H1 (cell line): ENCODE data around the gene YPEL5. TPM values are rescaled to one million over a fixed set of nuclear protein-coding genes. Genes with fewer than 3 reads are reported as not detected.

ENCODE experiments used
- CTCF ChIA-PET: fragments of 300-600 bp; sonication (Branson Sonifier 250); formaldehyde crosslinking; loops from one replicate; lab custom pipeline; 2021; ENCODE audit not compliant: partially characterized antibody; lab: Charles Lee
- POLR2A ChIA-PET: fragments of 300-600 bp; sonication (Branson Sonifier 250); formaldehyde crosslinking; loops from one replicate; lab custom pipeline; 2021; ENCODE audit warnings: inconsistent platforms; ENCODE audit not compliant: partially characterized antibody; lab: Charles Lee
- DNase-seq, 2 experiments: peaks; one replicate each; pipeline versions ENCODE4 v3.0.0 to v3.0.0-alpha.2; 2010 to 2022; ENCODE audit warnings: low spot score in 2 of 2, low read depth in 1 of 2, mixed read lengths in 1 of 2
- FAIRE-seq: peaks from 2 replicates; lab custom pipeline; 2011; peaks lifted over from hg19 to GRCh38; lab: Jason Lieb, UNC
- H2AFZ ChIP-seq: 2 replicates; pipeline ENCODE4 v1.8.1; 2012; ENCODE audit warnings: low read length, inconsistent platforms
- H2AK5ac ChIP-seq: 2 replicates; pipeline ENCODE4 v1.6.1; 2013; ENCODE audit warnings: low read depth, low read length
- H2BK120ac ChIP-seq: replicated peaks from 2 replicates; pipeline ENCODE3; 2013; ENCODE audit warnings: low read depth, low read length, inconsistent platforms
- H2BK12ac ChIP-seq: 2 replicates; pipeline ENCODE4 v1.6.1; 2013; ENCODE audit warnings: low read depth, low read length
- H2BK15ac ChIP-seq: 2 replicates; pipeline ENCODE4 v1.6.1; 2013; ENCODE audit warnings: low read length
- H2BK20ac ChIP-seq: 2 replicates; pipeline ENCODE4 v1.6.1; 2013; ENCODE audit warnings: low read length
- H2BK5ac ChIP-seq: 2 replicates; pipeline ENCODE4 v1.6.1; 2013; ENCODE audit warnings: low read depth, low read length
- H3K14ac ChIP-seq: 2 replicates; pipeline ENCODE4 v1.6.1; 2013; ENCODE audit warnings: inconsistent platforms; ENCODE audit not compliant: insufficient read length
- H3K18ac ChIP-seq: 2 replicates; pipeline ENCODE4 v1.6.1; 2013; ENCODE audit warnings: low read length; ENCODE audit errors: extremely low read depth
- H3K23ac ChIP-seq: 2 replicates; pipeline ENCODE4 v1.6.1; 2013; ENCODE audit warnings: inconsistent platforms; ENCODE audit not compliant: insufficient read length
- H3K23me2 ChIP-seq: 2 replicates; pipeline ENCODE4 v1.6.1; 2013; ENCODE audit warnings: low read depth, low read length
- H3K27ac ChIP-seq: 2 replicates; pipeline ENCODE4 v1.6.1; 2011; ENCODE audit warnings: low read depth, low read length, inconsistent platforms
- H3K27me3 ChIP-seq, 4 experiments: replicated peaks in 1 of 4; 1 replicate in 1 of 4; 2 replicates in 3 of 4; pipeline versions ENCODE4 v1.6.1 to v1.8.1; 2011 to 2013; ENCODE audit warnings: low read length in 3 of 4, mild to moderate bottlenecking in 3 of 4, inconsistent platforms in 2 of 4, mixed read lengths in 2 of 4, moderate library complexity in 1 of 4; ENCODE audit not compliant: control insufficient read depth in 3 of 4, insufficient read depth in 3 of 4; ENCODE audit errors: extremely low read depth in 1 of 4
- H3K36me3 ChIP-seq, 4 experiments: 2 replicates each; pipeline versions ENCODE4 v1.6.1 to v1.8.1; 2011 to 2013; ENCODE audit warnings: mild to moderate bottlenecking in 4 of 4, low read length in 3 of 4, moderate library complexity in 2 of 4, control low read depth in 1 of 4, inconsistent platforms in 1 of 4; ENCODE audit not compliant: insufficient read depth in 4 of 4, control insufficient read depth in 2 of 4
- H3K4ac ChIP-seq: replicated peaks from 2 replicates; pipeline ENCODE3; 2013; ENCODE audit warnings: low read length, low read depth, mixed read lengths, inconsistent platforms; ENCODE audit not compliant: insufficient read length
- H3K4me1 ChIP-seq, 4 experiments: replicated peaks in 1 of 4; 1 replicate in 1 of 4; 2 replicates in 3 of 4; pipeline versions ENCODE4 v1.6.1 to v1.8.1; 2011 to 2013; ENCODE audit warnings: low read length in 3 of 4, inconsistent platforms in 2 of 4, mixed read lengths in 1 of 4; ENCODE audit not compliant: insufficient read depth in 4 of 4, control insufficient read depth in 3 of 4
- H3K4me2 ChIP-seq, 2 experiments: 2 replicates each; pipeline versions ENCODE4 v1.6.1 to v1.8.1; 2011 to 2013; ENCODE audit warnings: low read depth in 2 of 2, low read length in 2 of 2, control low read depth in 1 of 2, inconsistent platforms in 1 of 2, mild to moderate bottlenecking in 1 of 2; ENCODE audit not compliant: insufficient read depth in 1 of 2
- H3K4me3 ChIP-seq, 4 experiments: fragments of 200-600, 300-600 bp in 1 of 4; sonication (generic), shearing (Covaris generic), sonication (Bioruptor Twin) in 1 of 4; 2 replicates each; pipeline versions ENCODE4 v1.5.1 to v1.8.1; 2011 to 2016; ENCODE audit warnings: low read length in 4 of 4, low read depth in 3 of 4, control low read depth in 2 of 4, inconsistent platforms in 2 of 4, mild to moderate bottlenecking in 2 of 4, mixed read lengths in 1 of 4, moderate library complexity in 1 of 4; ENCODE audit not compliant: insufficient read depth in 2 of 4; ENCODE audit errors: extremely low read depth in 1 of 4
- H3K56ac ChIP-seq: replicated peaks from 2 replicates; pipeline ENCODE3; 2013; ENCODE audit warnings: low read depth, mild to moderate bottlenecking, mixed read lengths, low read length, inconsistent platforms; ENCODE audit not compliant: insufficient read length
- H3K79me1 ChIP-seq: 2 replicates; pipeline ENCODE4 v1.6.1; 2013; ENCODE audit warnings: low read depth, low read length, control low read depth
- H3K79me2 ChIP-seq, 2 experiments: 2 replicates each; pipeline versions ENCODE4 v1.6.1 to v1.8.1; 2012 to 2013; ENCODE audit warnings: low read length in 2 of 2, mild to moderate bottlenecking in 2 of 2, inconsistent platforms in 1 of 2; ENCODE audit not compliant: insufficient read depth in 2 of 2, control insufficient read depth in 1 of 2
- H3K9ac ChIP-seq, 4 experiments: replicated peaks in 1 of 4; 1 replicate in 1 of 4; 2 replicates in 3 of 4; pipeline versions ENCODE4 v1.6.1 to v1.8.1; 2011 to 2013; ENCODE audit warnings: low read depth in 3 of 4, low read length in 3 of 4, control low read depth in 2 of 4, mild to moderate bottlenecking in 2 of 4, moderate library complexity in 2 of 4, inconsistent platforms in 1 of 4; ENCODE audit errors: extremely low read depth in 1 of 4
- H3K9me3 ChIP-seq, 2 experiments: 2 replicates each; pipeline versions ENCODE4 v1.6.1 to v1.8.1; 2012 to 2013; ENCODE audit warnings: mild to moderate bottlenecking in 2 of 2, moderate library complexity in 2 of 2, control low read depth in 1 of 2, inconsistent platforms in 1 of 2, low read depth in 1 of 2, low read length in 1 of 2, mixed read lengths in 1 of 2; ENCODE audit not compliant: insufficient read depth in 2 of 2
- H4K20me1 ChIP-seq, 2 experiments: replicated peaks in 1 of 2; 2 replicates each; pipeline versions ENCODE3 to v1.8.1; 2011 to 2013; ENCODE audit warnings: inconsistent platforms in 2 of 2, low read length in 2 of 2, mild to moderate bottlenecking in 1 of 2; ENCODE audit not compliant: insufficient read depth in 2 of 2, control insufficient read depth in 1 of 2
- H4K5ac ChIP-seq: 2 replicates; pipeline ENCODE4 v1.6.1; 2013; ENCODE audit warnings: low read length, low read depth, mixed read lengths, inconsistent platforms; ENCODE audit not compliant: insufficient read length
- H4K8ac ChIP-seq: 2 replicates; pipeline ENCODE4 v1.8.0; 2013; ENCODE audit warnings: mild to moderate bottlenecking, moderate library complexity, low read length, inconsistent platforms; ENCODE audit not compliant: insufficient read depth; ENCODE audit errors: extremely low read depth
- H4K91ac ChIP-seq: replicated peaks from 2 replicates; pipeline ENCODE3; 2013; ENCODE audit warnings: low read length, mixed read lengths, inconsistent platforms; ENCODE audit not compliant: insufficient read length
- NANOG ChIP-seq: IDR thresholded peaks from 2 replicates; pipeline ENCODE4 v1.6.1; 2011; ENCODE audit warnings: low read length, low read depth, mild to moderate bottlenecking, inconsistent platforms; ENCODE audit not compliant: insufficient read depth, poor library complexity, severe bottlenecking
- SIX5 ChIP-seq: IDR thresholded peaks from 2 replicates; pipeline ENCODE4 v1.6.1; 2011; ENCODE audit warnings: mild to moderate bottlenecking, low read depth, low read length
- WGBS, 2 experiments: shearing (Covaris generic) in 1 of 2; methylation state at CpG; one replicate each; pipeline versions ENCODE4 v1.1.6 to v1.1.7; 2013 to 2015; ENCODE audit warnings: low lambda C conversion rate in 2 of 2, mixed read lengths in 2 of 2, inconsistent platforms in 1 of 2, low coverage in 1 of 2, missing lambda C conversion rate in 1 of 2; ENCODE audit not compliant: insufficient replicate concordance in 2 of 2, insufficient coverage in 1 of 2, insufficient read length in 1 of 2; ENCODE audit errors: extremely low coverage in 1 of 2, missing lambda C conversion rate in 1 of 2; 5-methylcytosine and 5-hydroxymethylcytosine counted together
- polyA plus RNA-seq, 7 experiments: library from polyadenylated mRNA; depleted of rRNA in 3 of 7; stranded (reverse) in 5 of 7; unstranded in 2 of 7; fragments of >200 nt in 5 of 7; fragments of 200-250 nt in 2 of 7; gene quantifications; 1 replicate in 5 of 7; 2 replicates in 1 of 7; 4 replicates in 1 of 7; pipeline versions ENCODE4 v1.2.1 to v1.2.3, GENCODE V29; 2011 to 2013; ENCODE audit warnings: missing spikeins in 2 of 7, mixed read lengths in 2 of 7
- total RNA-seq: library from RNA; stranded (reverse); fragmentation: NEBNext Ultra II Directional; extraction: Animal tissue kit (Norgen Biotek cat#: 25700); gene quantifications from 2 replicates; pipeline ENCODE4 v1.2.1, GENCODE V29; 2021

Gene YPEL5
- total and polyA plus RNA-seq, 2 of the 8 experiments (the other 6 are each of a cell fraction or from before 2014, with no cell fraction given), result 18.5 to 28.0 TPM

- Histone ChIP-seq H3K56ac (no peak overlapping the region), H3K23me2 (no peaks in the 10 kb centered on the region; the same call in 1 of the 2 replicates), H2BK20ac (no peak overlapping the region), H2BK15ac (no peak overlapping the region), H3K36me3 (peaks cover 0 to 10% (median 5%) of the 10 kb centered on the region in 4 experiments; a peak in 4 of 8 replicates), H3K4me2 (no peak overlapping the region; a peak in 1 of 4 replicates), H3K14ac (no peak overlapping the region), H3K79me1 (no peaks in the 10 kb centered on the region), H3K9me3 (no peaks in the 10 kb centered on the region), H2AK5ac (no peak overlapping the region), H3K4ac (no peak overlapping the region), H2BK120ac (no peak overlapping the region), H4K91ac (no peak overlapping the region), H3K27ac (no peak overlapping the region), H3K4me3 (no peak overlapping the region), H4K5ac (no peak overlapping the region), H3K18ac (no peak overlapping the region; the same call in 1 of the 2 replicates), H2BK12ac (no peak overlapping the region), H3K9ac (no peak overlapping the region), H2BK5ac (no peak overlapping the region), H3K27me3 (no peaks in the 10 kb centered on the region; a peak in 1 of 7 replicates), H4K8ac (no peak overlapping the region), H2AFZ (no peak overlapping the region; the same call in 1 of the 2 replicates), H3K4me1 (peaks cover 0 to 4% (median 0%) of the 10 kb centered on the region in 4 experiments; a peak in 1 of 7 replicates), H3K79me2 (no peaks in the 10 kb centered on the region), H3K23ac (no peak overlapping the region), H4K20me1 (peaks cover 0 to 2% of the 10 kb centered on the region in 2 experiments)
- 56% methylated on average over 7 of the region's 7 CpGs; no CpG with 5 or more reads in 1 of the 2 experiments for WGBS, 2 experiments
- CTCF ChIA-PET, result interaction anchor here (0.6 to 9.6 kb wide), 48 partner anchors 8 to 925 kb away, joined by 3 to 228 read pairs (median 4); partner anchors contain the start of genes LBH, LCLAT1 and YPEL5
- DNase-seq, result no peak
- FAIRE-seq, result no peak
- POLR2A ChIA-PET, result interaction anchor here (1.1 to 4.7 kb wide), 4 partner anchors 15 to 68 kb away, joined by 4 to 24 read pairs (median 6); partner anchors contain the start of genes LBH and YPEL5
- TF ChIP-seq NANOG, result no peak
- no peak for TF ChIP-seq SIX5
Measured at GRCh38 chr2:30164131-30164925, 17.5 kb downstream of the YPEL5 start.
